IPS-18a (cell line): Measurements from ENCODE around the gene ETNK1.
A peak's percentile ranks its signal among the peaks of the same experiment; 100 is the strongest.
"Not testable (repeated sequence)": the region's sequence is repeated elsewhere in the genome, so short reads cannot be mapped to it uniquely, and the experiment has no call there.

Experiments
- H3K27ac ChIP-seq: one replicate; pipeline ENCODE4 v1.5.1; 2013; ENCODE audit warnings: low read length
- H3K27me3 ChIP-seq: one replicate; pipeline ENCODE4 v1.6.1; 2013; ENCODE audit warnings: mild to moderate bottlenecking, low read length; ENCODE audit not compliant: control insufficient read depth, insufficient read depth
- H3K36me3 ChIP-seq: one replicate; pipeline ENCODE4 v1.6.1; 2013; ENCODE audit warnings: low read depth, low read length; ENCODE audit not compliant: control insufficient read depth
- H3K4me1 ChIP-seq: one replicate; pipeline ENCODE4 v1.6.1; 2013; ENCODE audit warnings: low read depth, low read length; ENCODE audit not compliant: control insufficient read depth
- H3K4me3 ChIP-seq: one replicate; pipeline ENCODE4 v1.5.1; 2013; ENCODE audit warnings: low read length
- H3K9ac ChIP-seq: one replicate; pipeline ENCODE4 v1.6.1; 2013; ENCODE audit warnings: mild to moderate bottlenecking, low read length, moderate library complexity
- H3K9me3 ChIP-seq: one replicate; pipeline ENCODE4 v1.6.1; 2013; ENCODE audit warnings: low read depth, low read length; ENCODE audit not compliant: control insufficient read depth

The ETNK1 gene, protein sequence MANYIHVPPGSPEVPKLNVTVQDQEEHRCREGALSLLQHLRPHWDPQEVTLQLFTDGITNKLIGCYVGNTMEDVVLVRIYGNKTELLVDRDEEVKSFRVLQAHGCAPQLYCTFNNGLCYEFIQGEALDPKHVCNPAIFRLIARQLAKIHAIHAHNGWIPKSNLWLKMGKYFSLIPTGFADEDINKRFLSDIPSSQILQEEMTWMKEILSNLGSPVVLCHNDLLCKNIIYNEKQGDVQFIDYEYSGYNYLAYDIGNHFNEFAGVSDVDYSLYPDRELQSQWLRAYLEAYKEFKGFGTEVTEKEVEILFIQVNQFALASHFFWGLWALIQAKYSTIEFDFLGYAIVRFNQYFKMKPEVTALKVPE

DNA sequence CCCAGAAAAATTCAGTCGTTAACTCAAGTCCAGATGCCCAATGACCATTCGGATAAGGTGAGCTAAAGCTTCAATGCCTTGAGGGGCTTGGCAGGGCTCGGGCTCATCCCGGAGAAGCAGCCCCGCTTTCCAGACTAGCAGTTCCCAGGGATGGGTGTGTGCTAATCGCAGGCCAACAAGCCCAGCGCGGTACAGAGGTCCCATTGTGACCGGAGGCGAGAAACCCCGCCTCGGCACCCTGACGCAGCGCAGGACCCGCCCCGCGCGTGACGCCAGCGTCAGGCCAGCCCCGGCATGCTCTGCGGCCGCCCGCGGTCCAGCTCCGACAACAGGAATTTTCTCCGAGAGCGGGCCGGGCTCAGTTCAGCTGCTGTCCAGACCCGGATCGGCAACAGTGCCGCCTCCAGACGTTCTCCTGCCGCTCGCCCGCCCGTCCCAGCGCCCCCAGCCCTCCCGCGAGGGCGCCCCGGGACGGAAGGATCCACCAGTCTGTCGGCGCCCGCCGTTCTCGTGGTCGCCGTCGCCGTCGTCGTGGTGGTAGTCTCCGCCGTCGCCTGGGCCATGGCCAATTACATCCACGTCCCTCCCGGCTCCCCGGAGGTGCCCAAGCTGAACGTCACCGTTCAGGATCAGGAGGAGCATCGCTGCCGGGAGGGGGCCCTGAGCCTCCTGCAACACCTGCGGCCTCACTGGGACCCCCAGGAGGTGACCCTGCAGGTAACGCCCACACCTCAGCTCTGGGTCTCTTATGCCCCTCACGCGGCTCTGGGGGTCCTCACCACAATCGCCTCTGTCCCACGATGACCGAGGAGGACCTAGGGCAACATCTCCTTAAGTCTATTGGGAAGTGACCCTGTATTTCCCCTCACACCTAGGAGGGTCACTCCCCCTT lies at the start of gene ETNK1:
Gene ETNK1, plus strand, starts transcription at position 302 of the 892 bp plus-strand sequence. Its CDS starts 260 bp downstream, at position 562.
- peak within 1 kb of the TSS; percentile 95 for H3K4me3 ChIP-seq
- H3K27me3 ChIP-seq: no peaks in the 10 kb centered on the region
- H3K9me3 ChIP-seq: no peaks in the 10 kb centered on the region
- H3K9ac ChIP-seq: peak within 1 kb of the TSS; percentile 89
- no peaks in the 10 kb centered on the region for H3K36me3 ChIP-seq
- H3K27ac ChIP-seq: peak within 1 kb of the TSS; percentile 66
- H3K4me1 ChIP-seq: peaks cover 17% of the 10 kb centered on the region

DNA sequence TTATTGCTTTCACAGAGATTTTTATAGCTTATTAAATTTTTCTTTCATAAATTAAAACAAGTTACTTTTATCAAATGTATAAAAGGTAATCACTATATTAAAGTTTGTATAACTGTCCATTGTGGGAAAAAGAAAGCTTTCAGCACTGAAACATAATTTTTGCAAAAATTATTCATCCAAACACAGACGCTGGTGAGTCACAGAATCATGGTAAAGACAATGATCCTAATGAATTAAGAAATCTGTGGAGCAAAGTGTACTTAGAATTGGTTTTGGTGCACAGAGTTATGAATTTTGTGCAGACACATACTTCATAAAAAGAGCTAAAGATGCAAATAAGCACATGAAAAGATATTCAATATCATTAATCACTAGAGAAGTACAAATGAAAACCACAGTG lies 48.9 kb upstream of the ETNK1 start:
- H3K27ac ChIP-seq: no peak overlapping the region
- H3K9me3 ChIP-seq: no peaks in the 10 kb centered on the region
- H3K9ac ChIP-seq: no peak overlapping the region
- no peaks in the 10 kb centered on the region for H3K27me3 ChIP-seq
- H3K36me3 ChIP-seq: no peaks in the 10 kb centered on the region
- no peak overlapping the region for H3K4me3 ChIP-seq
- H3K4me1 ChIP-seq: no peaks in the 10 kb centered on the region

DNA sequence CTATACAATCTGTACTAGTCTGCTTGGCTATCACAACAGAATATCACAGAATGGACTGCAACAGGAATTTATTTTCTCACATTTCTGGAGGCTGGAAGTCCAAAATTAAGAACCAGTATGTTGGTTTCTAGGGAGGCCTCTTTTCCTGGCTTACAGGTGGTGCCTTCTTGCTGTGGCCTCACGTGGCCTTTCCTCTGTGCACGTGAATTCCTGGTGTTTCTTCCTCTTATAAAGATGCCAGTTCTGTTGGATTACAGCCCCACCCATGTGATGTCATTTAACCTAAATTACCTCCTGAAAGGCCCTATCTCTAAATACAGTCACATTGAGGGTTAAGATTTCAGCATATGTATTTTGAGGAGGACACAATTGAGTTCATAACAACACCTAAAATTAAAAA lies 48.5 kb upstream of the ETNK1 start:
- Histone ChIP-seq H3K36me3 (no peaks in the 10 kb centered on the region), H3K9ac (no peak overlapping the region)

DNA sequence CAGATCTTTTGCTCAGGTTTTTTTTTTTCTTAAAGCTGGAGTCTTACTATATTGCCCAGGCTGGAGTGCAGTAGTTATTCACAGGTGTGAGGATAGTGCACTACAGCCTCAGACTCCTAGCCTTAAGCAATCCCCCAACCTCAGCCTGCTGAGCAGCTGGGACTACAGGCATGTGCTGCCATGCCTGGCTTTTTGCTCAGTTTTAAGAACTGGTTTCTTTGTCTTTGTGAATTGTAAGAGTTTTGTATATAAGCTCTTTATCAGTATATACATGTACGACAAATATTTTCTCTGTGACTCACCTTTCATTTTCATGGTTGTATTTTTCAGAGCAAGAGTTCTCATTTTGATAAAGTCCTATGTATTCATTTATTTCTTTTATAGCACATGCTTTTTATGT lies 47.3 kb upstream of the ETNK1 start:
- no peak overlapping the region for H3K4me3 ChIP-seq

More for the DNA sequence above, 48.5 kb upstream of the ETNK1 start:
- H3K9me3 ChIP-seq: no peaks in the 10 kb centered on the region
- no peak overlapping the region for H3K27ac ChIP-seq
- H3K4me1 ChIP-seq: no peaks in the 10 kb centered on the region
- H3K27me3 ChIP-seq: no peaks in the 10 kb centered on the region
- no peak overlapping the region for H3K4me3 ChIP-seq

DNA sequence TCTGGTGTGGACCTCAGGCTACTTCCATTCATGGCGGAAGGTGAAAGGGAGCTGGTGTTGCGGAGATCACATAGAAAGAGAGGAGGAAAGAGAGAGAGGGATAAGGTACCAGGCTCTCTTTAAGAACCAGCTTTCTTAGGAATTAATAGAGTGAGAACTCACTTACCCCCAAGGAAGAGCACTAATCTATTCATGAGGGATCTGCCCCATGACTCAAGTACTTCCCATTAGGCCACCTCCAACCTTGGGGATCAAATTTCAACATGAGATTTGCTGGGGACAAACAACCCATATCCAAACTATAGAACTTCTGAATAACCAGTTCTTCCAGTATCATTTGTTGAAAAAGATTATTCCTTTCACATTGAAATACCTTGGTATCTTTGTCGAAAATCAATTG lies 46.6 kb upstream of the ETNK1 start:
- H3K9me3 ChIP-seq: no peaks in the 10 kb centered on the region
- no peaks in the 10 kb centered on the region for H3K27me3 ChIP-seq

More for the DNA sequence above, 47.3 kb upstream of the ETNK1 start:
- H3K27ac ChIP-seq: no peak overlapping the region
- no peaks in the 10 kb centered on the region for H3K36me3 ChIP-seq
- H3K9me3 ChIP-seq: no peaks in the 10 kb centered on the region
- no peaks in the 10 kb centered on the region for H3K4me1 ChIP-seq
- H3K9ac ChIP-seq: no peak overlapping the region
- H3K27me3 ChIP-seq: no peaks in the 10 kb centered on the region

DNA sequence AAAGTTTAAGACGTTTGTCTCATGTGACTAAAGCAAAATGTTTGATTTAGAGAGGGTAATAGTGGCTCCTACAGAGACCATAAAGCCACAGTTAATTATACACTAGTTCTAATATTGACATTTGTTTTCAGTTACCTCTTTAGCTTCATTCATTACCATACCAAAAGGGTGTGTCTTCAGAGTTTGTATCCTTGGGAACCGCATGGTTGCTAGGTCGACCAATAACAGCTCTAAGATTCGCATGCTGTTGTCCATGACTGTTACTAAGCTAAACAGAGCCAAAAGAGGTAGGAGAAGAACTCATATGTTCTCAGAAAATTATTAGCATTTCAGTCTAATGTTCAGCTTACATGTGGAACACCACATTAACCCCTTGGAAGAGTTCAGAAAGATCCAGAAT lies 36.2 kb upstream of the ETNK1 start:
- H3K36me3 ChIP-seq: no peaks in the 10 kb centered on the region
- H3K9me3 ChIP-seq: no peaks in the 10 kb centered on the region
- no peaks in the 10 kb centered on the region for H3K27me3 ChIP-seq
- H3K4me3 ChIP-seq: no peak overlapping the region
- no peak overlapping the region for H3K9ac ChIP-seq
- H3K4me1 ChIP-seq: no peaks in the 10 kb centered on the region
- no peak overlapping the region for H3K27ac ChIP-seq

More for the DNA sequence above, 46.6 kb upstream of the ETNK1 start:
- no peaks in the 10 kb centered on the region for H3K4me1 ChIP-seq
- H3K27ac ChIP-seq: no peak overlapping the region
- H3K9ac ChIP-seq: no peak overlapping the region
- no peaks in the 10 kb centered on the region for H3K36me3 ChIP-seq
- H3K4me3 ChIP-seq: no peak overlapping the region

DNA sequence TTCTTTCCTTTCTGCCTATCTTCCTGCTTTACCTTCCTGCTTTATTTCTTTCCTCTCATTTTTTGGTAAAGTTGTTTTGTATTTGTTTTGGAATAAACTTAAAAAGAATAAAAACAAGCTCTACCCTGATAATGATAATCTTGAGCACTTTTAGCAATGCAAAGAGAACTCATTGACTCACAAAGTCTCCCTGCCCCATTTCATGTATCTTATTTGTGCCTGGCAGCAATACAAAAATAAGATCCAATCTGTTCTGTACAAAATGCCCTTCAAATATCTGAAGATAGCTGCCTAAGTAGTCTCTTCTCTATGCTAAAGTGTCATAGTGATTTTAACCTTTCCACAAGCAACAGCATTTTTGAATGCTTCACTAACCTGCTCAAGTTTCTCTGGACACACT lies 31.1 kb upstream of the ETNK1 start:
- Histone ChIP-seq H3K4me1 (no peaks in the 10 kb centered on the region), H3K27ac (no peak overlapping the region), H3K9ac (no peak overlapping the region), H3K9me3 (no peaks in the 10 kb centered on the region), H3K4me3 (no peak overlapping the region), H3K36me3 (no peaks in the 10 kb centered on the region), H3K27me3 (no peaks in the 10 kb centered on the region)

DNA sequence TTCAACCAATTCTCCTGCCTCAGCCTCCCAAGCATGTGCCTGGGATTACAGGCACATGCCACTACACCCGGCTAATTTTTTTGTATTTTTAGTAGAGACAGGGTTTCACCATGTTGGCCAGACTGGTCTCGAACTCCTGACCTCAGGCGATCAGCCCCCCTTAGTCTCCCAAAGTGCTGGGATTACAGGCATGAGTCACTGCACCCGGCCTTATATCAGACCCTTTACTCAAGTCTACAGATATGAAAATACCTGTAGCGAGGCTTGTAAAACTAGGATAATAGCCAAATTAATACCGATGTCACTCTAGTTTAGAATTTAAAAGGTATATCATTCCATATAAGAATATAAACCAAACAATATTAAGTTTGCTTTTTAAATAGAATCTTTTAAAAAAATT lies 27.4 kb upstream of the ETNK1 start:
- not testable (repeated sequence) for H3K27me3 ChIP-seq, H3K4me3 ChIP-seq, H3K9ac ChIP-seq, H3K36me3 ChIP-seq, H3K9me3 ChIP-seq, H3K4me1 ChIP-seq, H3K27ac ChIP-seq

DNA sequence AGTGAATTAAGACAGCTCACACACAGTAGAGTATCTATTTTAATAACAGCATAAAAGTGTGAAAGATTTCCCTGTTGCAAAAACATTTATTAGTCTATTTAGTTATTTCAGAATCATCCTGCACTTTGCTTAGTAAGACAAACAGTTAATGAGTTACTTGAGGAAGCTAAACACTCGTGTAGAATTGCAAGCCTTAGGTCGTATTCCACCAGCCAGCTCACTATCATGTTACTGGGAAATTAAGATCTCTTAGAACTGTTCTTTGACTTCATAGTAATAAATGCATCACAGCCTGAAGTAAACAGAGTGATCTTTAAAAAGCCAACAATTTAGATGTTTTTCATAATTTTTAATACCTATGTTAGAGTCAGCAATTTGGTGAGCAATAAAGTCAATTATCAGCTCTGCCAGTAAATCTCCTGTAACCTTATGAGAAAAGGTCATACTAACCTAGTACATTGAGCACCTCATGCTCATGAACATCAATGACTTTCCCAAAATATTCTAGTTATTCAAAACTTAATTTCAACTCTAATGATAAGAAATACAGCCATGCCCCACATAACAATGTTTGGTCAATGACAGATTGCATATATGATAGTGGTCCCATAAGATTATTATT lies 26.7 kb upstream of the ETNK1 start:
- no peaks in the 10 kb centered on the region for H3K4me1 ChIP-seq
- no peaks in the 10 kb centered on the region for H3K36me3 ChIP-seq
- no peak overlapping the region for H3K27ac ChIP-seq
- no peaks in the 10 kb centered on the region for H3K27me3 ChIP-seq
- H3K4me3 ChIP-seq: no peak overlapping the region
- no peaks in the 10 kb centered on the region for H3K9me3 ChIP-seq
- no peak overlapping the region for H3K9ac ChIP-seq

DNA sequence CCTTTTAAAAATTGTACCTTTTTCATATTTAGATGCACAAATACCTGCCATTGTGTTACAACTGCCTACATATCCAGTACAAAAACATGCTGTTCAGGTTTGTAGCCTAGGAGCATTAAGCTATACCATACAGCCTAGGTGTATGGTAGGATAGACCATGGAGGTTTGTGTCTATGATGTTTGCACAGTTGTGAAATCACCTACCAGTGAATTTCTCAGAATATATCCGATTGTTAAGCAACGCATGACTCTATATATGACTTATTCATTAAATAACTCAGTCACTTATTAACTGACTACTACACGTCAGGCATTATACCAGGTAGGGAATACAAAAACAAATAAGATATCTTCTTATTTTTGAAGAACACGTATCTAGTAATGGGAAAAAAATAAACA lies 26.2 kb upstream of the ETNK1 start:
- Histone ChIP-seq H3K4me1 (no peaks in the 10 kb centered on the region), H3K4me3 (no peak overlapping the region), H3K27ac (no peak overlapping the region), H3K27me3 (no peaks in the 10 kb centered on the region), H3K9ac (no peak overlapping the region), H3K36me3 (no peaks in the 10 kb centered on the region), H3K9me3 (no peaks in the 10 kb centered on the region)

DNA sequence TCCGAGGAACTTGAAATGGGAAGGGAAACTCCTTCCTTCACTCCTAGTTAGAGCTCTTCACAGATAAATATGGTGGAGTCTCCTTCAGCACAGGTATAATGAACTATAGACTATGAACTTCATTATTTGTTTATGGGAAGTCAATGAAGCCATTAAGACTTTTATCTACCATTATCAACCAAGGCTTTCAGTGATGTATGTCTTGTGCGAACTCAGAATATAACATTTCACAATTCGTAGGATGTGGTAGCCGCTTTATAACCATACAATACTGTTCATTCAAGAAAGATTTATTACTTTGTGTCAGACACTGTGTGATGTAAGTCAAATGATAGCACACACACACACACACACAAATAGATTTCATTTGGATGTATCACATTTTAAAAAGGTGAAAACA lies 24.8 kb upstream of the ETNK1 start:
- H3K4me3 ChIP-seq: no peak overlapping the region
- H3K9me3 ChIP-seq: no peaks in the 10 kb centered on the region
- no peak overlapping the region for H3K9ac ChIP-seq
- H3K4me1 ChIP-seq: no peaks in the 10 kb centered on the region
- no peak overlapping the region for H3K27ac ChIP-seq
- no peaks in the 10 kb centered on the region for H3K36me3 ChIP-seq
- no peaks in the 10 kb centered on the region for H3K27me3 ChIP-seq
